Endodermal cell (in vitro differentiated cells): ENCODE data around the gene ARAP3. TPM values are rescaled to one million over a fixed set of nuclear protein-coding genes. Genes with fewer than 3 reads are reported as not detected.

ENCODE experiments used
- DNase-seq: peaks from one replicate; pipeline ENCODE4 v3.0.0-alpha.2; 2017
- H3K27ac ChIP-seq: 2 replicates; pipeline ENCODE4 v1.5.1; 2013; ENCODE audit warnings: mild to moderate bottlenecking, low read depth, low read length, moderate library complexity
- H3K27me3 ChIP-seq: 2 replicates; pipeline ENCODE4 v1.6.1; 2013; ENCODE audit warnings: mild to moderate bottlenecking, low read length, moderate library complexity; ENCODE audit not compliant: insufficient read depth, control insufficient read depth, poor library complexity, severe bottlenecking
- H3K36me3 ChIP-seq: 2 replicates; pipeline ENCODE4 v1.7.0; 2013; ENCODE audit warnings: mild to moderate bottlenecking, low read length, moderate library complexity; ENCODE audit not compliant: control insufficient read depth, insufficient read depth
- H3K4me1 ChIP-seq: one replicate; pipeline ENCODE4 v1.7.0; 2013; ENCODE audit warnings: low read length; ENCODE audit not compliant: control insufficient read depth, insufficient read depth
- H3K4me3 ChIP-seq: 2 replicates; pipeline ENCODE4 v1.5.1; 2013; ENCODE audit warnings: mild to moderate bottlenecking, low read length, moderate library complexity
- H3K9ac ChIP-seq: 2 replicates; pipeline ENCODE4 v1.6.1; 2013; ENCODE audit warnings: mild to moderate bottlenecking, low read length, moderate library complexity; ENCODE audit not compliant: poor library complexity, severe bottlenecking; ENCODE audit errors: extremely low read depth
- H3K9me3 ChIP-seq: 2 replicates; pipeline ENCODE4 v1.6.1; 2013; ENCODE audit warnings: mild to moderate bottlenecking, low read length, moderate library complexity; ENCODE audit not compliant: control insufficient read depth
- H3K27ac Mint-ChIP-seq: 2 replicates; pipeline ENCODE4 v1.8.0; 2020; ENCODE audit warnings: mixed read lengths
- H3K27me3 Mint-ChIP-seq: 2 replicates; pipeline ENCODE4 v1.8.0; 2021; ENCODE audit warnings: mild to moderate bottlenecking, mixed read lengths; ENCODE audit not compliant: insufficient read depth
- H3K36me3 Mint-ChIP-seq: 2 replicates; pipeline ENCODE4 v1.8.0; 2020; ENCODE audit warnings: low read depth, mixed read lengths
- H3K4me1 Mint-ChIP-seq: 2 replicates; pipeline ENCODE4 v1.8.0; 2020; ENCODE audit warnings: mixed read lengths
- H3K4me3 Mint-ChIP-seq: 2 replicates; pipeline ENCODE4 v1.8.0; 2020; ENCODE audit warnings: mild to moderate bottlenecking, moderate library complexity, mixed read lengths
- H3K9me3 Mint-ChIP-seq: 2 replicates; pipeline ENCODE4 v1.8.0; 2020; ENCODE audit warnings: mild to moderate bottlenecking, mixed read lengths
- WGBS, 2 experiments: methylation state at CpG; one replicate each; pipeline versions ENCODE4 v1.1.5 to v1.1.7; 2013; ENCODE audit warnings: missing lambda C conversion rate in 2 of 2, mixed read lengths in 1 of 2; ENCODE audit not compliant: insufficient coverage in 1 of 2, insufficient read length in 1 of 2; 5-methylcytosine and 5-hydroxymethylcytosine counted together
- total RNA-seq, 2 donors: library from RNA; stranded (reverse); fragmentation: NEBNext Ultra II Directional in 1 of 2; extraction: Animal tissue kit (Norgen Biotek cat#: 25700) in 1 of 2; gene quantifications; 2 replicates in 1 of 2; 3 replicates in 1 of 2; pipeline ENCODE4 v1.2.1, GENCODE V29; 2021
- TF ChIP-seq, protein P1 (sequence below): fragments of 200-600 bp; sonication (generic); conservative IDR thresholded peaks from 2 replicates; pipeline ENCODE4 v1.5.0; 2021; ENCODE audit warnings: antibody characterized with exemption, mild to moderate bottlenecking

The ARAP3 gene
- total RNA-seq, 2 donors from 2014 or later, result 32.5 to 41.3 TPM

DNA sequence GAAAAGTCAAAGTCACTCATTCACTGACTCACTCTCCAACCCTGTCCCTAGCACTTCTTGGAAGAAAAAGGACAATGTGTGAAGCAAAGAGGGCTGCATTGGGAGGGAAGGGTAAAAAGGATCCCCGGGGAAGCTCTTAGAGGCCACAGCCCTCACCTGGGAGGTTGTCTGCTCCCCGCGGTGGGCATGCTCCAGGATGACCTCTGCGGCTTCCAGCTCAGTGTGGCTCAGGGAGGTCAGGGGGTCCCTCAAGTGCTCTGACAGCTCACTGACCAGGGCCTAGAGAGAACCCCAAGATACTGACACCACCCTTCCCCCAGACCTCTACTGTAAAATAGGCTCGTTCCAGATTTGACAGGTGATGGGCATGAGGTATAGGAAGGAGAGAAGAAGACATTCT is 34.8 kb downstream of the ARAP3 start:
- H3K27ac ChIP-seq, result no peak overlapping the region
- H3K9ac ChIP-seq, result no peak overlapping the region
- 87 to 88% methylated on average over 3 to 5 of the region's 5 CpGs for WGBS, 2 experiments
- H3K4me3 Mint-ChIP-seq, result no peak overlapping the region
- no peak overlapping the region for H3K27ac Mint-ChIP-seq
- H3K9me3 ChIP-seq, result no peaks in the 10 kb centered on the region
- peaks cover 15% of the 10 kb centered on the region for H3K36me3 Mint-ChIP-seq
- H3K27me3 ChIP-seq, result no peaks in the 10 kb centered on the region
- TF ChIP-seq, protein P1, sequence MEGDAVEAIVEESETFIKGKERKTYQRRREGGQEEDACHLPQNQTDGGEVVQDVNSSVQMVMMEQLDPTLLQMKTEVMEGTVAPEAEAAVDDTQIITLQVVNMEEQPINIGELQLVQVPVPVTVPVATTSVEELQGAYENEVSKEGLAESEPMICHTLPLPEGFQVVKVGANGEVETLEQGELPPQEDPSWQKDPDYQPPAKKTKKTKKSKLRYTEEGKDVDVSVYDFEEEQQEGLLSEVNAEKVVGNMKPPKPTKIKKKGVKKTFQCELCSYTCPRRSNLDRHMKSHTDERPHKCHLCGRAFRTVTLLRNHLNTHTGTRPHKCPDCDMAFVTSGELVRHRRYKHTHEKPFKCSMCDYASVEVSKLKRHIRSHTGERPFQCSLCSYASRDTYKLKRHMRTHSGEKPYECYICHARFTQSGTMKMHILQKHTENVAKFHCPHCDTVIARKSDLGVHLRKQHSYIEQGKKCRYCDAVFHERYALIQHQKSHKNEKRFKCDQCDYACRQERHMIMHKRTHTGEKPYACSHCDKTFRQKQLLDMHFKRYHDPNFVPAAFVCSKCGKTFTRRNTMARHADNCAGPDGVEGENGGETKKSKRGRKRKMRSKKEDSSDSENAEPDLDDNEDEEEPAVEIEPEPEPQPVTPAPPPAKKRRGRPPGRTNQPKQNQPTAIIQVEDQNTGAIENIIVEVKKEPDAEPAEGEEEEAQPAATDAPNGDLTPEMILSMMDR, result no peak
- no peak overlapping the region for H3K4me3 ChIP-seq
- H3K36me3 ChIP-seq, result peaks cover 3% of the 10 kb centered on the region
- H3K9me3 Mint-ChIP-seq, result no peaks in the 10 kb centered on the region
- H3K27me3 Mint-ChIP-seq, result peaks cover 4% of the 10 kb centered on the region
- peaks cover 2% of the 10 kb centered on the region for H3K4me1 Mint-ChIP-seq
- DNase-seq, result no peak
- no peaks in the 10 kb centered on the region for H3K4me1 ChIP-seq

DNA sequence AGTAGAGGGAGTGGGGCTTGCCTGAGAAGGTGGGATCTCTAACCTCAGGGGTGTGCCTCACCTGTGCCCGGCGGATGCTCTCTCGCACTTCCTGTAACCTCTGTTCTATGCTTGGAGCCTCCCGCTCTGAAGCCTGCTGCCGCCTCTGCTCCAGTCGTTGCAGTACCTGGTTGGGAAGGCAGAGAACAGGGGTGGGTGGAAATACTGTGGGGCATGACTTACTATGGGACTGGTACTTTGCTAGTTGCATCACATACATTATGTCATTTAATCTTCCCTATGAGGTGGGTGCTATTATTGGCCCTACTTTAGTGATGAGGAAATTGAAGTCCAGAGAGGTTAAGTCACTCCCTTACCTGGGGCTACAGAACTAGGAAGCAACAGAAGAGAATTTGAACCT is 36.0 kb downstream of the ARAP3 start:
- Mint-ChIP-seq H3K27ac (no peak overlapping the region), H3K9me3 (no peaks in the 10 kb centered on the region), H3K4me3 (no peak overlapping the region), H3K4me1 (peaks cover 4% of the 10 kb centered on the region), H3K27me3 (no peaks in the 10 kb centered on the region), H3K36me3 (peaks cover 18% of the 10 kb centered on the region)
- no peaks in the 10 kb centered on the region for H3K4me1 ChIP-seq
- peaks cover 7% of the 10 kb centered on the region for H3K36me3 ChIP-seq
- TF ChIP-seq, protein P1, result no peak
- WGBS, 2 experiments, result 92 to 100% methylated on average over 2 to 6 of the region's 6 CpGs
- no peak overlapping the region for H3K9ac ChIP-seq
- no peak overlapping the region for H3K27ac ChIP-seq
- H3K27me3 ChIP-seq, result no peaks in the 10 kb centered on the region
- DNase-seq, result no peak
- H3K9me3 ChIP-seq, result no peaks in the 10 kb centered on the region
- H3K4me3 ChIP-seq, result no peak overlapping the region

DNA sequence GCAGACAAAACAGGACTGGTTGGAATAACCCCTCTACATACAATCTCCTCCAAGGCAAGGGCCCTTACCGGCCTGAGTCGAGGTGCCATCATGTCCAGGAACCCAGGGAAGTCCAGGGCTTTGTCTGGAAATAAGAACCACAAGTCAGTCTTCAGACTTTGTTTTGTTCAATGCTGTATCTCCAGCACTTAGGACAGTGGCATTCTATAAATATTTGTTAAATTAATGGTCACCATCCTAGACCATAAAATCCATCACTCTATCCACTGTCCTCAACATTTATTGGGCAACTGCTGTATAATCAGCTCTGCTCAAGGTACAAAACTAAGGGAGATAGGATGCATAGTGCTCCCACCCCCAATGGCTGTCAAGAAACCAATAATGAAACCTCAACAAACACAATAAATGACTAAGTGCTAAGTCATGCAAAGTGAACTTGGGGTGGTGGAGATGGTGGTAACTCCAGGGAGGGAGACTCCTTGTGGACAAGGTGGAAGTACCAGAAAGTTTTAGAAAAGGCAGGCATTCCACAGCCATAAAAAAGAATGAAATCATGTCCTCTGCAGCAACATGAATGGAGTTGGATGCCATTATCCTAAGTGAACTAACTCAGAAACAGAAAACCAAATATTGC is 40.3 kb downstream of the ARAP3 start:
- no peak overlapping the region for H3K27ac Mint-ChIP-seq
- no peak overlapping the region for H3K4me3 Mint-ChIP-seq
- H3K36me3 ChIP-seq, result peaks cover 7% of the 10 kb centered on the region
- peaks cover 12% of the 10 kb centered on the region for H3K27me3 ChIP-seq
- H3K9ac ChIP-seq, result no peak overlapping the region
- TF ChIP-seq, protein P1, result peak; percentile 55
- H3K36me3 Mint-ChIP-seq, result peaks cover 19% of the 10 kb centered on the region
- no peaks in the 10 kb centered on the region for H3K9me3 ChIP-seq
- no peak overlapping the region for H3K27ac ChIP-seq
- no peaks in the 10 kb centered on the region for H3K4me1 ChIP-seq
- no peak overlapping the region for H3K4me3 ChIP-seq
- DNase-seq, result no peak
- no peaks in the 10 kb centered on the region for H3K9me3 Mint-ChIP-seq
- peaks cover 6% of the 10 kb centered on the region for H3K27me3 Mint-ChIP-seq
- peaks cover 4% of the 10 kb centered on the region for H3K4me1 Mint-ChIP-seq
- WGBS, 2 experiments, result 97% methylated on average over 2 of the region's 2 CpGs; no CpG with 5 or more reads in 1 of the 2 experiments
